Hematopoietic multipotent progenitor cell treated with erythropoietin and hydrocortisone succinate and interleukin-3 and kit ligand, for 17 days (in vitro differentiated cells): ENCODE data around the gene SLC45A2.
"Not testable (repeated sequence)": the region's sequence is repeated elsewhere in the genome, so short reads cannot be mapped to it uniquely, and the experiment has no call there.

ENCODE experiments used
- DNase-seq: peaks from one replicate; pipeline ENCODE4 v3.0.0-alpha.2; 2015; ENCODE audit warnings: low spot score

SLC45A2 gene

GRCh38 chr5:33921002-33921401 is 63.5 kb downstream of the SLC45A2 start:
- no peak for DNase-seq

- DNase-seq: not testable (repeated sequence)
Observed at GRCh38 chr5:33914844-33915243, 69.6 kb downstream of the SLC45A2 start.

- not testable (repeated sequence) for DNase-seq
Observed at GRCh38 chr5:33906248-33906647, 78.2 kb downstream of the SLC45A2 start.

GRCh38 chr5:33905381-33905780 is 79.1 kb downstream of the SLC45A2 start:
- DNase-seq: no peak

DNA sequence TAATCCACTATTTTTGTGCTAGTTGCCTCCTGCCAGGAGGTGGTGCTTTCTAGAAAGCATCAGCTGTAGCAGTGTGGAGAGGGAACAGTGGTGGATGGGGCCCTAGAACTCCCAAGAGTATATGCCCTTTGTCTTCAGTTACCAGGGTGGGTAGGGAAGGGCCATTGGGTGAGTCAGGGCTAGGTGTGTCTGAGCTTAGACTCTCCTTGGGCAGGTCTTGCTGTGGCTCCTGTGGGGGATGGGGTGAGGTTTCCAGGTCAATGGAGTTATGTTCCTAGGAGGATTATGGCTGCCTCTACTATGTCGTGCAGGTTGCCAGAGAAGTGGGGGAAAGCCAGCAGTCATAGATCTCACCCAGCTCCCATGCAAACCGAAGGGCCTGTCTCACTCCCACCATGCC is 81.4 kb downstream of the SLC45A2 start:
- DNase-seq: no peak

DNA sequence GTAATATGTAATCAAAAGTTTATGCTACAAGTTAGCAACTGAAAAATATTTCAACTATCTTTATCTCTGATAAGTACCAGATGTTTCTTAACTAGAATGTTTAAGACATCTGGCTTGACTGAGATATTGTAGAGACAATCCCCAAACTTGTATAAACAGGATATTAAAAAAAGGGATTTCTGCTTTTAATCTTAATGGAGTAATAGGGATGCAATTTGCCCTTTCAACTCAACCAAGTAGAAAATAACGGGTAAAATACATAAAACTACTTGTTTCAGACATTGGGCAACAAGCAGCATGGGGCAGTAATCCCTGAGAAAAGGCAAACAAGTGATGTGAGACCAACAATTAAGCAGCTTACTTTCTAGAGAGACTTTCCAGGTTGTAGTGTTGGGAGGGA is 83.3 kb downstream of the SLC45A2 start:
- no peak for DNase-seq
